ENCODE results near the gene GTF2H2C.
"Not testable (repeated sequence)": the region's sequence is repeated elsewhere in the genome, so short reads cannot be mapped to it uniquely, and the experiment has no call there.

Gene GTF2H2C

GRCh38 chr5:69568072-69568471, 8.1 kb downstream of the GTF2H2C start:
- not testable (repeated sequence) for DNase-seq

- not testable (repeated sequence) for DNase-seq
Measured at GRCh38 chr5:69583356-69583755, 23.4 kb downstream of the GTF2H2C start.

DNA sequence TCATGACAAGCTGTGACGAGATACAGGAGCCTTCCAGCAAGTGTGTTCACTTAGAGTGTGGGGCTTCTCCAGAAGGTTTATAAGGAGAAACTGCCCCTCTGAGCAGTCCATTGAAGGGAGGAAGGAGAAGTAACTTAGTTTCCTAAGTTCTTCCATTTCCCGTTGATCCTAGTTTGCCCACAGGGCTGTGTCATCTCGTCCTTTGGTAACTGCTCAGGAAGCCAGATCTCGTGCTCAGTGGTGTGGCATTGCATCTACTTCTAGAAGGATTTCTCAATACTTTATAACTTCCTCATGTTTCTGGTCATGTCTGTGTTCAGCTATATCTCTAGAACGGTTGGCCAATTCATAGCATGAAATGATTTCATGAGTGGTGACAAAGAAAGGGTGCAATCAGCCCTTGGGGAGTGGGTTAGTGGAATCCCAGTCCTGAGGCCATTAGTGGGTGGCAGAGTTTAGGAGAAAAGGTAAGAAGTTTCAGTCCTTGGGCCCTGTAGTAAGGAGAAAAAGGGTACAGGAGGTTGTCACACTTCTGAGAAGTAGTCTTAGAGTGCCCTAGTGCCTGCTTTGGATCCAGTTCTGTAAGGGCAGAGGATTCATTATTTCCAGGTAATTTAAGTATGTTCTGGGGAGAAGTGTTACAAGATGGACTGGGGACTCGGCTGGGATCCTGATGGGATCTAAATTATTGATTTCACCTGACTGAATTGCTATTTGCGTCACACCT, 36.3 kb downstream of the GTF2H2C start:
- DNase-seq: not testable (repeated sequence)

- not testable (repeated sequence) for DNase-seq
Measured at GRCh38 chr5:69601947-69602346, 42.0 kb downstream of the GTF2H2C start.

- DNase-seq: not testable (repeated sequence)
Measured at GRCh38 chr5:69606839-69607238, 46.8 kb downstream of the GTF2H2C start.

GRCh38 chr5:69607750-69608149, 47.8 kb downstream of the GTF2H2C start:
- DNase-seq: not testable (repeated sequence)

DNA sequence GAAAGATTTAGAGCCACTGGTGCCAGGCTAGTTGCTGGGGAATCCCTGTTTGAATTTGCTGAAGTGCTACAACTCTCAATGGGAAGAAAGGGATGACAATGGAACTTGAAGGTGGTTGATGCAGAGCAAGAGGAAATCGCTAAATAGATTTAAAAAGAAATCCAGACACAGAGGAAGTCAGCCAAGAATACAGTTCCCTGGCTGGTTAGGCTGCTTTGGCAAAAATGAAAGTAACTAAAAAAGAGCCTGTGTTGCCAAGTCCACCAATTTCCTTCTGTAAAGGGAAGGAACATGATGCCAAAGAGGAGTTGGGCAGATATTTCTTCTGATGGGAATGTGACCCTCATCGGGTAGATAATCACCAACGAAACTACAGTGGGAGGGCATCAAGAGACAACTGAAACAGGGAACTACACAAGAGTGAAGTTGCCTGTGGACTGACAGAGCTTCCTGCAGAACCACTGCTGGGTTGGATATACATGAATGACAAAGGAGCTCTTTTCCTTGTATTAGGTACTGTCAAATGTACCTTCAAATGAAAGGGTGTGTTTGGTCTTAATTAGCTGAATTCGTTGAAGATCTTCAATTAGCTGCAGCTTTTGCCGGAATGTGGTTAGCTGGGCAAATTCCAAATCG, 49.0 kb downstream of the GTF2H2C start:
- DNase-seq: not testable (repeated sequence)

- not testable (repeated sequence) for DNase-seq
Measured at GRCh38 chr5:69614843-69615242, 54.9 kb downstream of the GTF2H2C start.

DNA sequence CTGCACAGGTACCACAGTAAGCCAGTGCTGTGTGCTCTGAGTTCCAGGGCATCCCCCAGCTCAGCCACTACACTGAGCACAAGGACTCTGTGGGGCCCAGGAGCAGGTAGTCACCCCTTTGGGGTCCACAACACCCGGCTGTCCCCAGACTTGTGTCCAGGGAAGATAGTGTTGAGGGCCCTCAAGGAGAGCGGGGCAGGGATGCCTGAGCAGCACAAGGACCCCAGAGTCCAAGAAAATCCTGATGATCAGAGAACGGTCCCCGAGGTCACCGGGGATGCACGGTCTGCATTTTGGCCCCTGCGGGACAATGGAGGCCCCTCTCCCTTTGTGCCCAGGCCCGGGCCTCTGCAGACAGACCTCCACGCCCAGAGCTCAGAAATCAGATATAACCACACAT, 71.9 kb downstream of the GTF2H2C start:
- DNase-seq: not testable (repeated sequence)
